Measurements from ENCODE around the gene MPZ.

Gene MPZ

GRCh38 chr1:161290779-161291178 is 19.0 kb downstream of the MPZ start:
- POLR2A ChIA-PET (ENCODE audit: low non-redundant PET), result no interaction called here

GRCh38 chr1:161287482-161288054 is 22.2 kb downstream of the MPZ start:
- POLR2A ChIA-PET (ENCODE audit: low non-redundant PET), result no interaction called here
- no peak for TF ChIP-seq CTCF (conservative IDR thresholded peaks at IDR 0.05; ENCODE audit: low read depth)
- no peak for DNase-seq (ENCODE audit: low spot score)
- CTCF ChIA-PET, result interaction anchor here (0.6 kb wide), 1 partner anchor 53 kb away, joined by 7 read pairs; no protein-coding TSS in a partner anchor
- H3K27ac ChIP-seq, result no peak overlapping the region

More at GRCh38 chr1:161290779-161291178, 19.0 kb downstream of the MPZ start:
- no peak for TF ChIP-seq CTCF (conservative IDR thresholded peaks at IDR 0.05; ENCODE audit: low read depth)
- DNase-seq (ENCODE audit: low spot score), result no peak
- H3K27ac ChIP-seq, result no peak overlapping the region
- CTCF ChIA-PET, result interaction anchor here (0.6 to 2.4 kb wide), 13 partner anchors 11 to 94 kb away, joined by 3 to 24 read pairs (median 4); partner anchors contain the start of genes PCP4L1 and TOMM40L

DNA sequence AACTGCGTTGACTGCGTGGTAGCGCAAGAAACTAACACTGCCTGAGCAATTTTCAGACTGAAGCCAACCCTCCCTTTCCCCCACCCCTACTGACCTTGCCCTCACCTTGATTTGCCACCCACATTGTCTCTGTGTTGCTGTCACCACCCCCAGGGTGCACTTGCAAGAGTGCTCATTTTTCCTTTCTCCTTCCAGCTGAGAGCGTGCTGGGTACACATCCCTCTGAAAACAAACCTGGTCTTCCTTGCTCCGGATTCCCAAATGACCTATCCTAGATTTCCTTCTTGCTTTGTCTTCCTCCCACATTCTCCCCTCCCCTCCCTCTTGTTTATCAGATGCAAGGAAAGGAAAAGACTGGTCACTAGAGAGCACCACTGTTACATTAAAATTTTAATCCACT is 24.2 kb downstream of the MPZ start:
- ChIA-PET POLR2A (ENCODE audit: low non-redundant PET) (no interaction called here), CTCF (interaction anchor here (0.7 kb wide), 1 partner anchor 154 kb away, joined by 3 read pairs; no protein-coding TSS in a partner anchor)
- DNase-seq (ENCODE audit: low spot score), result no peak
- no peak overlapping the region for H3K27ac ChIP-seq
- no peak for TF ChIP-seq CTCF (conservative IDR thresholded peaks at IDR 0.05; ENCODE audit: low read depth)

DNA sequence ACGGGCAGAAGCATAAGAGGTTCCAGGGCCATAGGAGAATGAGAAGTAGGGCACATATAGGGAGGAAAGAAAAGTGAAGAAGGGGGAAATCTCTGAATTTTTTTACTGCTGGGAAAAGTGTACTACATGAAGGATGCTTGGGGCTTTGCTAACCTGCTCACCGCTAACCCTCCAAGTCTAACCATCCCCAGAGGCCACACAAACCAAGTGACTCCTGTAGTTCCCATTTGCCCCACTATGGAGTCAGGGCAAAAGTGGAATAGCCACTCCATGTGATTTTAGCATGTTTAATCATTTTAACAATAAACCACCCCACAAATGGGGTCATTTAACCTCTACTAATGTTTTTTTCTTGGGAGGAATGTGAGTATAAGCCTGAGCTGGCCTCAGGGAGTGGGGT is 24.7 kb downstream of the MPZ start:
- no peak for DNase-seq (ENCODE audit: low spot score)
- TF ChIP-seq CTCF (conservative IDR thresholded peaks at IDR 0.05; ENCODE audit: low read depth), result no peak
- H3K27ac ChIP-seq, result no peak overlapping the region
- ChIA-PET CTCF (interaction anchor here (0.7 kb wide), 1 partner anchor 154 kb away, joined by 3 read pairs; no protein-coding TSS in a partner anchor), POLR2A (ENCODE audit: low non-redundant PET) (no interaction called here)

DNA sequence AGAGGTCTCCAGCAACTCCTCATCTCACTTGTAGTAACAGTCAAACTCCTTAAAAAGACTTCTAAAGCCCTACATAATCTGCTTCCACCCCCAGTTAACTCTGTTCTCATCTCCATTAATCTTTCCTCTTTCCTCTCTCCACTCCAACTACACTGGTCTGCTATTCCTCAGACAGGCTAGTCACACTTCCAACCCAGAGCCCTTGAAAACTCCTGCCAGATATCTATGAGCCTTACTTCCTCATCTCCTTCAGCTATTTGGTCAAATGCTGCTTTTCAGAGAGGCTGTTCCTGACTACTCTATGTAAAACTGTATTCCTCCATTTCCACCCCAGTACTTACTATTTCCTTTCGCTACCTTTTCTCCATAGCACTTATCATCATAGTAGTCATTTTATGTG is 26.8 kb downstream of the MPZ start:
- TF ChIP-seq CTCF (conservative IDR thresholded peaks at IDR 0.05; ENCODE audit: low read depth), result no peak
- no peak for DNase-seq (ENCODE audit: low spot score)
- CTCF ChIA-PET, result interaction anchor here (0.6 to 0.7 kb wide), 2 partner anchors 137 to 1237 kb away, joined by 3 read pairs; no protein-coding TSS in a partner anchor
- no peak overlapping the region for H3K27ac ChIP-seq
- POLR2A ChIA-PET (ENCODE audit: low non-redundant PET), result no interaction called here

GRCh38 chr1:161274874-161275273 is 34.9 kb downstream of the MPZ start:
- ChIA-PET POLR2A (ENCODE audit: low non-redundant PET) (no interaction called here), CTCF (interaction anchor here (1.3 kb wide), 1 partner anchor 16 kb away, joined by 5 read pairs; no protein-coding TSS in a partner anchor)
- no peak for DNase-seq (ENCODE audit: low spot score)
- no peak for TF ChIP-seq CTCF (conservative IDR thresholded peaks at IDR 0.05; ENCODE audit: low read depth)
- no peak overlapping the region for H3K27ac ChIP-seq
